GM12875 (cell line): ENCODE results near the gene PLXNC1.

ENCODE experiments used
- H3K4me3 ChIP-seq: one replicate; pipeline ENCODE4 v1.5.1; 2011; ENCODE audit warnings: low read depth, low read length, control low read depth
- TF ChIP-seq, protein P1 (sequence below): IDR thresholded peaks from 2 replicates; pipeline ENCODE4 v1.5.1; 2011; ENCODE audit warnings: low read depth, mild to moderate bottlenecking, control low read depth, inconsistent platforms, low read length, moderate library complexity, borderline replicate concordance; ENCODE audit not compliant: insufficient read depth

PLXNC1 gene

GRCh38 chr12:94289461-94290312 is 141.3 kb downstream of the PLXNC1 start:
- TF ChIP-seq, protein P1, sequence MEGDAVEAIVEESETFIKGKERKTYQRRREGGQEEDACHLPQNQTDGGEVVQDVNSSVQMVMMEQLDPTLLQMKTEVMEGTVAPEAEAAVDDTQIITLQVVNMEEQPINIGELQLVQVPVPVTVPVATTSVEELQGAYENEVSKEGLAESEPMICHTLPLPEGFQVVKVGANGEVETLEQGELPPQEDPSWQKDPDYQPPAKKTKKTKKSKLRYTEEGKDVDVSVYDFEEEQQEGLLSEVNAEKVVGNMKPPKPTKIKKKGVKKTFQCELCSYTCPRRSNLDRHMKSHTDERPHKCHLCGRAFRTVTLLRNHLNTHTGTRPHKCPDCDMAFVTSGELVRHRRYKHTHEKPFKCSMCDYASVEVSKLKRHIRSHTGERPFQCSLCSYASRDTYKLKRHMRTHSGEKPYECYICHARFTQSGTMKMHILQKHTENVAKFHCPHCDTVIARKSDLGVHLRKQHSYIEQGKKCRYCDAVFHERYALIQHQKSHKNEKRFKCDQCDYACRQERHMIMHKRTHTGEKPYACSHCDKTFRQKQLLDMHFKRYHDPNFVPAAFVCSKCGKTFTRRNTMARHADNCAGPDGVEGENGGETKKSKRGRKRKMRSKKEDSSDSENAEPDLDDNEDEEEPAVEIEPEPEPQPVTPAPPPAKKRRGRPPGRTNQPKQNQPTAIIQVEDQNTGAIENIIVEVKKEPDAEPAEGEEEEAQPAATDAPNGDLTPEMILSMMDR: no peak
- no peak overlapping the region for H3K4me3 ChIP-seq

DNA sequence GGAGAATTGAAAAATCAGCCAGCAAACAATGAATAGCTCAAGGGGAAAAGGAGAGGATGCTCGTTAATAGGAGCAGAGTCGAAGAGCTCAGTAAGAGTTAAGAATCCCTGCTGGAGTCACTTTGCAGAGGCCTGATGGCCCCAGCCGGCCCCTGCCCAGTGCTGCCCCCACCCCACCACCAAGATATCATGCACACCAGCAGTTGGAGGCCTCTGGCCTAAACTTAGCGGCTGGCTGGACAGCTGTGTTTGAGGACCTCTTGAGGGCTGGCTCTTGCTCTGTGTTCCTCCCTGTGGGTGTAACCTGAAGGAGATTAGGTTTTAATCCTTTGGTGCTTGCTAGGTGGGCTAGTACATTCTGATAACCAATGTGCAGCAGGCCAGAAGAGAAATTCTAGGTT is 142.0 kb downstream of the PLXNC1 start:
- TF ChIP-seq, protein P1: no peak
- no peak overlapping the region for H3K4me3 ChIP-seq

DNA sequence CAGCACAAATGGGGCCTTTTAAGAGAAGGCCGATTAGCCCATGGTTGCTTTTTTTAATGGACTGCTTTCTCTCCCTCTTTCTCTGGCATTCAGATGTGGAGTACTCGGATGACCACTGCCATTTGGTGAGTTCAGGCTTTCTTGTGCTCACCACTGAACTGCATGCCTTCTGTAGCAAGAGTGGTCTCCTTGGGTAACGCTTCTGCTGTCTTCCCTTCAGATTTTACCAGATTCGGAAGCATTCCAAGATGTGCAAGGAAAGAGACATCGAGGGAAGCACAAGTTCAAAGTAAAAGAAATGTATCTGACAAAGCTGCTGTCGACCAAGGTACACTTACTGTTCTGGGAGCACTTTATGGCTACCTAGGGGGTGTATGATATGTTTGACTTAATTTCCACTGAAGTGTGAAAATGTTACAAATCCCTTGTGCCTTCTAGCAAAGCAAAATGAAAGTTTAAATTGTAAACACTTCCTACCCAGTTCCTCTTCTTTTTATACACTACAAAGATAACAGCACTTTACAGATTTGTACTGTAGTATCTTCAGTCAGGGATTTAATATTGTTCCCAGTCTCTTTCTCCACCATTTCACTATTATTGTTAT is 148.8 kb downstream of the PLXNC1 start:
- no peak overlapping the region for H3K4me3 ChIP-seq
- TF ChIP-seq, protein P1: no peak

- no peak overlapping the region for H3K4me3 ChIP-seq
- TF ChIP-seq, protein P1: no peak
Observed at GRCh38 chr12:94297876-94298505, 149.6 kb downstream of the PLXNC1 start.

- TF ChIP-seq, protein P1: no peak
- H3K4me3 ChIP-seq: no peak overlapping the region
Observed at GRCh38 chr12:94299846-94300245, 151.5 kb downstream of the PLXNC1 start.

- TF ChIP-seq, protein P1: no peak
- no peak overlapping the region for H3K4me3 ChIP-seq
Observed at GRCh38 chr12:94304012-94304411, 155.6 kb downstream of the PLXNC1 start.

- H3K4me3 ChIP-seq: no peak overlapping the region
- TF ChIP-seq, protein P1: no peak
Observed at GRCh38 chr12:94304566-94305061, 156.2 kb downstream of the PLXNC1 start.
